ENCODE results near the gene NKX2-1.

The NKX2-1 gene

DNA sequence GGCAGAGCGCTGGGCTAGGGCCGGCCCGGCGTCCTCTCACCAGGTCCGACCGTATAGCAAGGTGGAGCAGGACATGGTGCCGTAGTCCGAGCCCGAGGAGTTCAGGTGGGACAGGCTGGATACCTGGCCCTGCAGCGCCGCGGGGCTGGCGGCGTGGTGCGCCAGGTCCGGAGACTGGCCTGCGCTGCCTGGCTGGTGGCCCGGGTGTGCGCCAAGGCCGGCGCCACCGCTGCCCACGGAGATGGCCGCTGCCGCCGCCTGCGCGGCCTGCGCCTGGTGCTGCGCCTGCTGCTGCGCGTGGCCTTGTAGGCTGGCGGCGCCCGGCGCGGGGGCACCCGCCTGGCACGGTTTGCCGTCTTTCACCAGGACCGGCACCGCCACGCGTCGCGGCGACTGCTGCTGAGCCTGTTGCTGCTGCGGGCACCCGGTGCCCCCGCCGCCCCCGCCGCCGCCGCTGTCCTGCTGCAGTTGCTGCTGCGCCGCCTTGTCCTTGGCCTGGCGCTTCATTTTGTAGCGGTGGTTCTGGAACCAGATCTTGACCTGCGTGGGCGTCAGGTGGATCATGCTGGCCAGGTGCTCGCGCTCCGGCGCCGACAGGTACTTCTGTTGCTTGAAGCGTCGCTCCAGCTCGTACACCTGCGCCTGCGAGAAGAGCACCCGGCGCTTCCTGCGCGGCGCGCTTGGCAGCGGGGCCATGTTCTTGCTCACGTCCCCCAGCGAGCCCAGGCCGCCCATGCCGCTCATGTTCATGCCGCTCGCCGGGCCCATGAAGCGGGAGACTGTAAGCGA is 2.6 kb downstream of the NKX2-1 start:
- DNase-seq: no peak

DNA sequence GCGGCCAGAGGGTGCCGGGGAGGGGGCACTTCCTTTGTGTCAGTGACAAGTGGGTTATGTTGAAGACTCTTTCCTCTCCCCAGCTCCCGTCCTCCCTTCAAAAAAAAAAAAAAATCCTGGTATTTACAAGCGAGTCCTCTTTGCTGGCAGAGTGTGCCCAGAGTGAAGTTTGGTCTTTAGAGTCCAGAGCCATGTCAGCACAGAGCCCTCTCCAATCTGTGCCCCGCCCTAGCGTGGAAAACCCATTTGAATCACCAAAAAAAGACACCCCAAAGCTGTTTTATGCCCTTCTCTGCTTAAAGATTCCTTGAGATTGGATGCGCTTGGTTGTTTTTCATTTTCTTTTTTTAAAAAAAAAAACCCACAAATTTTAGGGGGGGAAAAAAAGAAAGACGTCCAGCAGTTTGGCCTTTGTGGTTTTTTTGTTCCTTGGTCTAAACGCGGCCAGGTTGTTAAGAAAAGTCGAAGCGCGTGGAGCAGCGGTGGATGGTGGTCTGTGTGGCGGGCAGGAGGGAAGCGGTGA is 3.3 kb downstream of the NKX2-1 start:
- DNase-seq: no peak

DNA sequence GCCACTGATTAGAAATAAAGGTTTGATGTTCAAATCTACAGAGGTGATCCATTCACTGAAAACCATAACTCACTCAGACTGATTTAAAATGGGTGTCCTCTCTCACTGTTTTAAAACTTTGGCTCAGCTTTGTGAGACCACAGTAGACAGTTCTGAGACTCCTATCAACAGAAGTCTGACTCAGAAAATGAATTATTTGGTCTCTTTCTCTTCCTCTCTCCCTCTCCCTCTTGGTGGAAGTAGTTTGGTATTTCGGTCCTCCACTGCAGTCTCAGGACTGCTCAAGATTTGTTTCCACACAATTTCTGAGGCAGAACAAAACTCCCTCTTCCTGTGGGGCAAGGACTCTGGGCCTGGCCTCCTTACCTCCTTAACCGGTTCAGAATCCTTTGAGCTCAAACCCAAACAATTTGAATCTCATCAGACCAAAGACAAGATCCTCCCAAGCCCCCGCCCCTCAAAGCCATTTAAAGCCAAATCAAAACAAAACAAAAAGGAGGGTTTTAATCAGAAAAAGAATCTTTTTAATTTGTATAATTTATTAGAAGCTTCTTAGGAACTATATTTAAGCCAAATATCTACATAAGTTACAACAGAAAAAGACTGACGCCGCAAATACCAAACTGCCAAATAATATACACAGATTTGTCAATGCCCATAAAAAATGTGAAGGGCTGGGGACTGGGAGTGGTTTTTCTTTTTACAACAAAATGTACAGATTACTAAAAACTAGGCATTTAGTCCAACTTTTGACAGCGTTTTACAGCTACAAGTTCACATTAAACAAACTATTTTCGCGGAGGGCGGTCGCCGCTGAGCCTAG is 3.9 kb downstream of the NKX2-1 start:
- DNase-seq: no peak

DNA sequence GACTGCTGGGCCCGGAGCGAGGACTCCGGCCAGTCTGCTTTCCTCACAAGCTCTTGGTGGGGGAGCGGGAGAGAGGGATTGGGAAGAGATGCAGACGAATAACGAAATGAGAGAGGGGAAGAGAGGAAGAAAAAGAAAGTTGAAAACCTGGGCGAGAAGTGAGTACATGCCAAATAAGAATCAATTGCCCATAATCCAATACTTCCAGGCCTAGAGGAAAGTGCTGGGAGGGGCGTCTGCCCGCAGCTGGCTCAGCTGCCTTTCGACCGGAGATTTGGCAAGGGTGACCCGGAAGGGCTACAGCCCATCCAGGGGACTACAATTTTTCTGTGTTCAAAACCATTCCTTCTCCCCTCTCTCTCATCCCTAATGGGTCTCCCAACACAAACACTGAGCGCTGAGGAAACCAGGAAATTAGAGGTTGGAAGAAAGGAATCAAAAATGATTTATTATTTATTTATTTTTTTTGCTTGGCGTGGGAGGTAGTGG is 4.9 kb downstream of the NKX2-1 start:
- DNase-seq: no peak

DNA sequence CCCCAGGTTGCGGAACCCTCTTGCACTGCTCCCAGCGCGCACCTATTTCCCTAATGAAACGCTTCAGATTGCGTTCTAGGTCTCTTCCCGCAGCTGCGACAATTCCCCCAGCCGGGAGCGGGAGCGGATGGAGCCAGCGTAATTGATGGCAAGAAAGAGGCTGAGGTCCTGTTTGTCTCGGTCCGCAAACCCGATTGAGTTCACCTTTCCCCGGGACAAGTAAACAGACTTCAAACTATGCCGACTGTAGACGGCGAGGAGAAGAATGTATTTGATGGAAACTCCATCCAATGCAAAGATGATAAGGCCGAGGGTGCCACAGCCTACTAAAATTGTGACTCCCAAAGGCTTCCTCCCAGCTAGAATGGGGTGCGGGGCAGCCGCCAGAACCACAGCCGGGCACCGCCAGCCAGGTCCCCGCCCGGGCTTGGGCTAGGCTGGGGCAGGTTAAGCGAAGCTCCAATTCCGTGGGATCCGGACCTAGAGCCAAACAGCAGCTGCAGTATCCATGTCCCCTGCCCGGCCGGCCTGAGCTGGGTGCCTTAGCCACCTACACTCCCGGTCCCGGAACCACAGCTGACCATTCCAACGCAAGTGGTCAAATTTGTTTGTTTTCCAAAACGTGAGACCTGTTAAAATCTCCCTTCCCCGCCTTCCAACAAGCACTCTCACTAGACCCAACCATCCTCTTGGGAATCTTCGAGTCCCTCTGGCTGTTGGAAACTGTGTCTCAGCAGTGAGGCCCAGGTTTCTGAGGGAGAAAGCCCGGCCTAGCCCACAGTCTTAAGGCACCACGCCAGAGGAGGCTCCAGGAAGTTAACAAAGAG is 5.5 kb downstream of the NKX2-1 start:
- DNase-seq: no peak

DNA sequence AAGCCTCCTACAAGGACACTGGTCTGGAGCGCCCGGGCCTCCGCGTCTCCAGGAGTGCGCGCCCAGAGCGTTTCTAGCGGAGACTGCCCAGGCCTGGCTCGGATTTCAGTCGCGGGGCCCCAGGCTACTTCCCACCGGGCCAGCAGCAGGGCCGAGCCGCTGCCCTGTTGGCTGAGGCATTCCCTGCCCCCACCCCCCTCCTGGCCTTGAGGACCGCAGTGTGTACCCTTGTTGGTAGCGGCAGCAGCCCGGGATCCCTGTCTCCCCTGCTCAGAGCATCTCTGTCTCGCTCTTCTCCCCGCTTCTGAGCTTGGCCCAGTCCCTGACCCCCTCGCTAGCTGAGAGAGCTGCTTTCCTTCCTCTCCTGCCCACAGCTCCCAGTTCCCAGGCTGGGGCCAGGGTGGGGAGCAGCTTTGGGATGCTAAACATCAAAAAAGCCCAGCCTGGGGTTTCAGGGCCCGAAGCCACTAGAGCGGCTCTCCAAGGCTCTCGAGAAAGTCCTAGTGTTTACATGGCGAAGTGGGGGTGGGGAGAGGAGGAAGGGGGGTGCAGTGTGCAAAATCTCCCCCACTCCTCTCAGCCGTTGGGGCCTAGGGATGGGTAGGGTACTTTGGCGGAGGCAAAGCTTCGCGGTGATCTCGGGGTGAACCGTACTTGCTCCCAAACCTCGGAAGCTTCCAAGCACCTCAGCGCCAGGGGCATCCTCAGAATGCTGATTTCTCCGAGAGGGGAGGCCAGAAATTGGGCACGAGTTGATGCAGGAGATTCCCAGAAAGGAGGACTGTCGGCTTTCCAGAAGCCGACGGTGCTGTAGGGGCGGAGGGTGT is 6.4 kb downstream of the NKX2-1 start:
- no peak for DNase-seq

DNA sequence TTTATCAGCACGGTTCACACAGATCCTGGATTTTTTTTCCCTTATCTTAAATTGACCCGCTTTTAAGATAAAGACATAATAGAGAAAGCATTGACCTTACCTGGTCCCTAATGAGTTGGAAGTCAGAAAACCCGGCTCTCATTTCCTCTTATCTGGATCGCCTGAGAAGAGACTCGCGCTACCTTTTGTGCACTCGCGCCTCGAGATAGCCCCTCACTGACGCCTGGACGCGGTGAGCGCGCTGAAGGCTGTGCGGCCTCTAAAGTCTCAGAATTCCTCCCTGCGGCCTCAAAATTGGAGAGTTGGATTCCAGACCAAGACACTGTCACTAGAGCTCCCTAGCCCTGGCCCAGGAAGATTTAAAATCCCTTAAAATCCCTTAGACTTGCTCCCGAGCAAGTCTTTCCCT is 7.0 kb downstream of the NKX2-1 start:
- no peak for DNase-seq

DNA sequence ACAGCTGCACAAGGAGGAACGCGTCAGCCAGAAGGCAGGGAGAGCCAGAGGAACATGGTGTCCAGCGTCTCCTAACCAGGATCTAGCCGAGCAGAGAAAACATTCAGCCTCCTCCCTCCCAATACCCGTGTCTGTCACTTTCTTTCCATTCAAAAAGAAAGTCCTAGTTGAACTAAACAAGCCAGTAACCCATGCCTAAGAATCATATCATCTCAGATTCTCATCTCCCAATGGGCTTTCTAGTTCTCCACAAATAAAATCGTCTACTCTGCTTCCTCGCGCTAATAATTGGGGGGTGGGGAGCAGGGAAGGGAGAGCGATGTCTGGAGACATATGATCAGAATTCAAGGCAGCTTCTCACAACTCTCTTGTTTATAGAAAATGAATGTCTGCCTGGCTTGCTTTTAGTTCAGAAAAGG is 7.4 kb downstream of the NKX2-1 start:
- no peak for DNase-seq

DNA sequence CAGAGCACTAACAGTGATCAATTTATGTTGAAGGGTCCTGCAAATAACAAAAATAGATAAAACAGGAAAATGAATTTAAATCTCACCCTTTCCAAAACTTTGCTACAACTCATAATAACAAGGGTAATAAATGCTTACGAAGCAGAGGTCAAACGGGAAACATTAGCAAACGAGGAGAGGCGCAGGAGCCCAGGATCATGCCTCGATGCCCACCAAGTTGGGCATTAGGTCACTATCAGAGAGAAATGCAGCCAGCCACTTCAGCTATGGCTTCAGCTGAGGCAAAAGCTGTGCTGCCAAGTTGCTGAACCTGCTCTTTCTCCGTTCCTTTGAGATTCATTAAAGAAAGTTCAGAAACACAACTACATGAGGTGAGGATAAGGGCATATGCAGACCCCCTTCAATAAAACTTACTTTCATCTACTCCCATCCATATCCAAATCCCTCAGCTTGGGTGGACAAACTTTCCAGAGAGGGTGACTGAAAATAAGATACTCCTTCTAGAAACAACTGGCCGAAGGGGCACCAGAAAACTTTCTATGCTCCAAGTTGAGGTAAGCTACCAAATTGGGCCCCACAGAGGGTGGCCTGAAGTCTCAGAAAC is 7.9 kb downstream of the NKX2-1 start:
- DNase-seq: no peak

DNA sequence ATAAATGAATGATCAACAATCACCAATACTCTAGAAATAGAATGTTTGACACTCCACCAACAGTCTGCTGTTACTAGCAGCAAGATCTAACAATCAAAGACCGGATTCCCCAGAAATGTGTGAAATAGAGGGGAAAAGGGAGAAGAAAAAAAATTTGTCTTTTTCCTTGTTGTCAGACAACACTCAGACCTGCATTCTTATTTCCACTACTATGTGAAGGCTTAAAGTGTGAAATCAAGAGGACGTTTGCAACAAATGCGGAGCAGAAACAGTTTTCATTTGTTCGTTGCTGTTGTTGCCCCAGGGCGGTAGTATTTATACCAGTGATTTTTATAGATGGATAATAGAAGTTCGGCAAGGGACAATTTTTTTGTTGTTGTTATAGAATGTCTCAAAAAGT is 9.2 kb downstream of the NKX2-1 start:
- no peak for DNase-seq

DNA sequence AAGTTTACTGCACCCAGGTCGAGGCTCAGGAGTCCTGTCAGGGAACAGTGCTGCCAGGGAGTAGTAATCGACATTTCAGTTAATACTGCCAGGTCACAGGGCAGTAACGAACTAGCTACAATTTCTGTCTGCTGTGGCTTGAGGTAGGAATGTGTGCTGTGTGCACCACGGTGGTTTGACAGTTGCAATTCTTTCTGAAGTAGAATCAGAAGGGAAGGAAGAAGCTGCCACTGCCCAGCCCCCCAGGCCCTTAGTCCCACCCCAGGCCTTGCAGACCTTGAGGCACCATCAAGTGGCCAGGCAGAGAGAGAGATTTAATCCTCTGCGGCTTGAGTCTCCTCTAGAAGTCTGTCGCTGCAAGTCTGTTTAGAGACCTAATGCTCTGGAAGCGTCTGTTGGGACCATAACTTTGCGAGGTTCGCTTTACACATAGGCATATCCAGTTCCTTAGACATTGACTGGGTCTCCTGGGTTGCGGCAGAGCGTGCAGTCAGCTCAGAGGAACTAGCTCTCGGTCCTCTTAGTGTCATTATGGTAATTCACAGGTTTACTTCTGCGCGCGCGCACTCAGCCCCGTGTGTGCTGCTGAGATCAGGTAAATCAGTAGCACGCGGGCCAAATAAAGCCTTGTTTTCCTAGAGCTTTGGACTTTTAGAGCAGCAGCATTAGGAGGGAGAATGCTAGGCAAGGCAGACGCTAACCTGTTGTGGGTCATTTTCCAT is 9.8 kb downstream of the NKX2-1 start:
- DNase-seq: peak; percentile 52

DNA sequence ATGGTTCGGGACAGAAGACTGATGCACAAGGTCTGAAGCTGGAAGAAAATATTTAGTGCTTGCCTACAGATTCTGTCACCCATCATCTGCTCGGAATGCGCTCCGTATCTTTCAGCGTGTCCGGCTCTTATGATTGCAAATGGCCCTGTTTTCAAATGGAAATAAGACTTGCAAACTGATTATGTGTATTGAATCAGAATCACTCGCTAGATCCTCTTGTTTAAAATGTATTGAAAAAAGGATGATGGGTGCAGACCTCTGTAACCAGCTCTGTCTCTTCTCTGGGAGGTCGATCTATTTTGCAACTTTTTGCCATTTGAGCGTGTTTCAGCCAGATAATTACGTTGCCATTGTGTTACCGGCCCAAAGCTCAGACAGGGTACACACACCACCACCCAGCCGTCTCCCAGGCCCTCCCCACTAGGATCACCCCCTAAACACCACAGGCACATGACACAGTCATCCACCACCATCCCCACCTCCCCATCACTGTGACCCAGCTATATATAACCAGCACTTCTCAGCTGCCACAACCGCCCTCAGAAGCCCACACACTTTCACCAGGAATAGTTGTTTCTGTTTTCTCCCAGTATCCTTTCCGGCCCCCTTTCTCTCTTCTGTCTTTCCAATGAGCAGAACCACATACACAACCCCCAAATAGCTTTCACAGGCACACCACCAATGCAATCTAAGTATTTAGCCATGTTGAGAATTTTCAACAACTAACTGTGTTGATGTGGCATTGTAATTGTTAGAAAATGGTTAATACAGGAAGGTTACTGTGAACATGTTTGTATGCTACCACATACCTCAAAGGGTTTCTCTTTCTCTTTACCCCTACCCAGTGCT is 10.7 kb downstream of the NKX2-1 start:
- no peak for DNase-seq

DNA sequence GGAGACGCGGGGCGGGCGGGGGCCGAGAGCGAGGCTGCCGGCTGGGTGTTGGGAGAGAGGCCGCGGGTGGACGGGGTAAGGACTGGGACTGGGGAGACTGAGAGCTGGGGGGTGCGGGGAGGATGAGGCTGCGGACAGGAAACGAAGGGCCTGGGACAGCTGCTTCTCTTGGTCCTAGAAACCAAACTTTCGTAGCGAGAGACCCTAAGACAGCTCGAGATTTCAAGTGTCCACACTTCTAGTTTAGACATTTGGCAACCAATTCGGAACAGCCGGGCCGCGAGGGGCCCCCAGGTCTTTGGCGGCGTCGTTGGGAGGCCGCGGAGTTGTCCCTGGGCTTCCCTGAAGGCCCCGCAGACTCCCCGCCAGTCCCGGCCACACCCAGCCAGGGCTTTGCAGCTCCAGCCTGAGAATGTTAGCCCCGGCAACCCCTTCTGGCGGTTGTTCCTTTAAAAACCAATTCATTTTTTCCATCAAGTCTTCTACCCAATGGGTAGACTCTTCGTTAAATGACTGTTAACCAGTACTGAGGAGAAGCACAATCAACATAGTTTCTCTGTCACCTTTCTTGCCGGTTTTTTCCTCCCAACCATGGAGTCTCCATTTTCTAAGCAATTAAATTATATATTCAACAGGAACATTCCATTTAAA is 11.5 kb downstream of the NKX2-1 start:
- no peak for DNase-seq

DNA sequence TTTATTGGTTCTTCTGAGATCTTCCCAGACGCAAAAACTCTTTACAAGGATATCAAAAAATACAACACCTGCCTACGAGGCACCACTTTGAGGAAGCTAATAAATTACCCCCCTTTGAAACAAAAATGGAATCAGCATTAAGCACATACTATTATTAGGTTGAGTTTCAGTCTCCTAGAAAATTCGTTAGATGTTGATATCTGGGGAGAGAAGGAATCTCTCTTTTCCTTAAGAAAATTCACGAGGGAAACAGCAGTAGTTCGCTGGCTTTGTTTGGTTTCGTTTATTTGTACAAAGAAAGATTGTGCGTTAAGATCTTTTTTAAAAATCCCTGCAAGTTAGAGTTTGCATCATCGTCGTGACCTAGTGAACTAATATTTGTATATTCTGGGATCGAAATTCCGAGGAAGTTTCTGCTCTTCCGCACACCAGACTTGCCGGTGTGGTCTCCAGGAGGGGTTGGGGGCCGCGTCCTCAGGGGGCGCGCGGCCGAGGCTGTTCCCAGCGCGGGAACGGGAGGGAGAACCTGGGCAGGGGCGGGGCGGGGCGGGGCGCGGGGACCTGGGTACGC is 12.1 kb downstream of the NKX2-1 start:
- DNase-seq: peak; percentile 41

DNA sequence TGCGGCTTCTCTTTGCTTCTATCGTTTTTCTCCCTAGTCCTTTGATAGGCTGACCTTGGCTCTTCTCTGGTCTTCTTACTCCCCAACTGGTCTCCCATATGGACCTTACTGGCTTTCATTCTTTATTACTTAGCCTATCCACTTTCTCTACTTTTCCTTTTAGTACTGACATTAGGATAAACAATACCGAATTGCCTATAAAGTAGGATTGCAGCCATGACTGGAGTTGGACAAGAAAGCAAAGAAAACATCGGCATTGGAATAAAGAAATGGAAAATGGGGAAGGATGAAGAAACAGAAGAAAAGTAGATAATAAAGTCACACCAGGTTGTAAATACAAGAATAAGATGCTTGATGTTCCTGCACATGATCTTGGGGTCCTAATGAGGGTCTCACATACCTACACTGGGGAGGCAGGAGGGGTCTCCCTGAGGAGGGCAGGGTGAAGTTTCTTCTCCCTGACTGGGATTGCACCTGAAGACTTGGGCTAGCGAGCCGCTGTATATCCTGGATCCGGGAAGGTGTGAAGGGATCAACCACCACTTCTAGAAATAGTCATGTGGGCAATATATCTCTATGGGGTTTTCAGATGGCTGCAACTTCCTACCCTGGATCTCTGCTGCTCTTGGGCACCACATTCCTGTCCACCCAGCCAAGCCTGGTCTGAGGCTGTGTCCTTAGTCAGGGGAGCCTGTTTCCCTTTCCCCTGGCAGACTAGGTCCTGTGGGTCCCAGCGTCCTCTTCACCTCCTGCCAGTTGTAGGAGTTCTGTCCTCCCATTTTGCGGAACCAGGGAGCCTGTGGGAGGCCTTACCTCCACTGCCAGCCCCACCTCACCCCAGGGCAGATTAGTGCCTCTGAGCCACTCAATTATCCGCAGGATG is 13.1 kb downstream of the NKX2-1 start:
- DNase-seq: no peak

DNA sequence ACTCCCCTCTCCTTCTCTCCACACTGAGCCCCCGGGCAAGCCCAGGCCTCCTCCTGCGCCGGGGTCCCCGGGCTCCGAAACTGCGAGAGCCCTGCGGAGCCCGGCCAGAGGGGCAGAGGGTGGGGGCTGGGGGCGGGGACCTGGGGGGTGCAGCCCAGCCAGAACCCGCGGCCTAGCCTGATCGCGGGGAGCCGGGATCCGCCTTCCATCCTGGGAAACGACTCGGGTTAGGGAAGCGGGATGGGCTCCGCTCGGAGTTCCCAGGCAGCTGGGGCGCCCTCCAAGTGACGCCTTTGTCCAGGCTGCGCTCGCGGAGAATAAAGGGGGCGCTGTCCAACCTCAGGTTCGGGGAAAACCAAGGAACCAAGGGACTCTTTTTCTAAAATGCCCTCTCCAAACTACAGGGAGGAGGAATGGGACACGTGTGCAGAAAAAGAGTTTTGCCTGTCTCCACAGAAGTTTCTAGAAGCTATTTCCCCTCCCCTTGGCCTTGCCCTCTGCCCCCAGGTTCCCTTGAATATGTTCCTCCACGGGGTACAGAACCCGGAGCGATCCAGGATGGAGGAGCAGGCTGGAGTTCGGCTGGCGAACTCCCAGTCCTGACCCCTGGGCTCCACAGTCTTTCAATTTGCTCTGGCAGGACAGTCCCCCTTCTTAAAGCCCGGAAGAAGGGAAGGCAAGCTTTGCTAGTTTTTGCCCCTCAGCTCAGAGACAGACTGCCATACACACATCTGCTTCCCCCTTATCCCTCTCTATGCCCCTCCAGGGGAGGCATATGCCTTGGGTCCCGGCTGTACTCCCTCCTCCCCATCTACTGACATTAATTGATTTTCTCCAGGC is 13.9 kb downstream of the NKX2-1 start:
- no peak for DNase-seq
